NOMO-1 treated with dmso at 0.1 percent for 144 hours (cell line): Measurements from ENCODE around the gene CACNA1A.
A peak's percentile ranks its signal among the peaks of the same experiment; 100 is the strongest.
"Not testable (repeated sequence)": the region's sequence is repeated elsewhere in the genome, so short reads cannot be mapped to it uniquely, and the experiment has no call there.

Source experiments
- DNase-seq: peaks from one replicate; lab custom pipeline; 2025; ENCODE audit not compliant: unreplicated experiment; lab: John Stamatoyannopoulos, UW

The CACNA1A gene

DNA sequence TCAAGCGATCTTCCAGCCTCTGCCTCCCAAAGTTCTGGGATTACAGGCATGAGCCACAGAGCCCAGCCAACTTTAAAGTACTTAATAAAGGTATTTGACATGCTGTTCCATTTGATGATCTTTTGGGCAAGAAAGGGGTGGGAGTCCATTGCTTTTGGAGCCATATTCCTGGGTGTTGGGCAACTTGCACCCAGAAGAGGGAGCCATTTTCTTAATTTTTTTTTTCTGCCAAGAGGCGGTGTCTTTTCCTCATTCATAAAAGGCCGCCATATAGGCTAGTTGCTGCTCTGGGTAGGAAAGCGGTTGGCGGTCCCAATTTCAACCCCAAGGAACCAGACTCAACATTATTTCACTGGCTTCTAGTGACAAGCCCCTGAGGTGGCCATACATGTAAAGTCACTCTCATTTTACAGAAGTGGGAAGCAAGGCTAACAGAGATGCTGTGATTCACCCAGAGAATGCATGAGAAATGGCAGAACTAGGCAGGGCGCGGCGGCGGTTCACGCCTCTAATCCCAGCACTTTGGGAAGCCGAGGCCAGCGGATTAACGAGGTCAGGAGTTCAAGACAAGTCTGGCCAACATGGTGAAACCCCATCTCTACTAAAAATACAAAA, 139.6 kb downstream of the CACNA1A start:
- DNase-seq, result peak; percentile 15

DNA sequence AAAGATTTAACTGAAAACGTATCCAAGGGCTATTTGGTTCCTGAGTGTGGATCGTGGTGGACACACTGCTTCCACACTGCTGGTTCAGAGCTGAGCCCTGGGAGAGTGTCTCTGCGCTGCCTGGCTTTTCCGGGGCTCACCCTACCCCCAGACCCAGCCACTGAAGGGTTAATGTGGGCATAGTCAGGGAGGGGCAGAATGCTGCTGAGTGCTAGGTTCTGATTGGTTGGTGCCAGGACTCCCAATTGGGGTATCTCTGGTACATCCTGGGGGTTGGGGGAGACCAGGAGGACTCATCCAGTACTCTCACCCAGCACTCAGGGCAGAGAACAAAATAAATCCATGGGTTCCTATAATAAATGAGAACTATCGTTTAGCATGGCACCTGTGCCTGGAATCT, 142.3 kb downstream of the CACNA1A start:
- no peak for DNase-seq

GRCh38 chr19:13363245-13363644, 143.0 kb downstream of the CACNA1A start:
- DNase-seq, result no peak

GRCh38 chr19:13362668-13363067, 143.6 kb downstream of the CACNA1A start:
- no peak for DNase-seq

- not testable (repeated sequence) for DNase-seq
Observed at GRCh38 chr19:13361726-13362125, 144.6 kb downstream of the CACNA1A start.

DNA sequence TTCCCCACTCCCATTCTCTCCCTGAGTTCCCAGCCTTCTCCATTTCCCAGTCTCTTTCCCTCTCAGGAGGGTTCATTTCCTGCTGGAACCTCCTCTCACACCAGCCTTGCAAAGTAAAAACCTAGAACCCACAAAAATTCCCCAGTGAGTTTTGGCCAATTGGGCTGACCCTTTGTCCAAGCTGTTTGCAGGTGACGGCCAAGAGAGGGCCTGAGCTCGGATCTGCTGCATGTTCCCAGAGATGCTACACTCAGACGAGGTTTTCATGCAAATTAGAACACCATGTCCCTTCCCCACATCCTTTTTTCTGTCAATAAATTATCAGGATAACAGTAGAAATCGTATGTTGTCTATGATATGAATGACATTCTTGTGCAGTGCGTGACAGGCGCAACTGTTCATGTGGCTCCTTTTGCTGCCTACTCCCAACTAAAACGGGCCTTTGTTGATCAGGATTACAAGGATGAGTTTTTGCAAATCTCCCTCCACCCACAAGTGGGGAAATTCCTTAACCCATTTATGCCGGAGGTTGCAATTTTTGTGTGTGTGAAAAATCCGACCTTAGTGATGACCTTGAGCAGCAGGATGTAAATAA, 149.5 kb downstream of the CACNA1A start:
- no peak for DNase-seq

DNA sequence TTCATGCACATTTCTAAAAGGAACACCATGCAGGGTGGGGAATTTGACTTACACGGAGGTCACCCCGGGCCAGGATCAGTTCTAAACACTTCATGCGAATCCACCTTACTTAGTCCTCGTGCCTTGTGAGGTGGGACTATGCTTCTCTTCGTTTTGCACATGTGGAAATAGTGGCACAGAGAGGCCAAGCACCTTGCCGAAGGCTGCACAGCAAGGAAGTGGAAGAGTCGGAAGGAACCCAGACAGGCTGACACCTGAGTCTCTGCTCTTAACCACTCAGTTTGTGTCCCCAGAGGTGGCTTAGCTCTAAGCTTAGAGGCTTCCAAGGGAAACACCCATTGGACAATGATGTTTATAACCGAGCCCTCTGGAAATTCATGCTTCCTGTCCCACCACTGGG, 150.1 kb downstream of the CACNA1A start:
- no peak for DNase-seq

GRCh38 chr19:13355356-13355755, 150.9 kb downstream of the CACNA1A start:
- DNase-seq, result no peak

DNA sequence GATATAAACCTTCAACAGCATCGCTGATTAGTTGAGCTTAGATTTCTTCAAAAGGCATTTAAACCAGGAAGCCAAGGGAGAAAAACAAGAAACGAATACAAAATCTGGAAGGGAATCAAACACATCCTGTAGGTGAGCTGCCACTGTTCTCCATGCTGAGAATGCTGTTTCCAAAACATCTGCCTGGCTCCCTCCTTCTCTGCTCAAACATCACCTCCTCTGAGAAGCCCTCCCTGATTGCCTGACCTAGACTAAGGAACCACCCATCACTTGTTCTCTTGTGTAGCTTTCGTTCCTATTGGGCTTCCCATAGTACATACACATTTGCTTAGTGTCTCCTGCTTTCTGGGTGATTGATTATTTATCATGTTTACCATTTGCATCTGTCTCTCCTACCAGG, 152.7 kb downstream of the CACNA1A start:
- DNase-seq, result no peak

- DNase-seq, result no peak
Observed at GRCh38 chr19:13350759-13351158, 155.5 kb downstream of the CACNA1A start.

- DNase-seq, result no peak
Observed at GRCh38 chr19:13350072-13350471, 156.2 kb downstream of the CACNA1A start.

DNA sequence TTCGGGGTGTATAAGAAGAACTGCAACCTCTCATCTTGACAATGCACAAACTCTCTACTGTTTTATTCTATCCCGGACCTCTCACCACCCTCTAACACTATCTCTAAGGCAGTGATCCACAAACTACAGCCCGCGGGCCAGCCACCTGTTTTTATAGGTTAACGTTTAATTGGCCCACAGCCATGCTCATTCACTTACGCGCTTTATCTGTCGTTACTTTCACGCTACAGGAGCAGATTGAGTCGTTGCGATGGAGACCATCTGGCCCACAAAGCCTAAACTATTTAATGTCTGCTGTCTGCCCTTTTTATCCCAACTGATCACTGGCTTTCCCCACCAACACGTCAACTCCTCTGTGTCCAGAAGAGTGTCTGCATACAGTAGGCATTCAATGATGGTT, 158.9 kb downstream of the CACNA1A start:
- no peak for DNase-seq

DNA sequence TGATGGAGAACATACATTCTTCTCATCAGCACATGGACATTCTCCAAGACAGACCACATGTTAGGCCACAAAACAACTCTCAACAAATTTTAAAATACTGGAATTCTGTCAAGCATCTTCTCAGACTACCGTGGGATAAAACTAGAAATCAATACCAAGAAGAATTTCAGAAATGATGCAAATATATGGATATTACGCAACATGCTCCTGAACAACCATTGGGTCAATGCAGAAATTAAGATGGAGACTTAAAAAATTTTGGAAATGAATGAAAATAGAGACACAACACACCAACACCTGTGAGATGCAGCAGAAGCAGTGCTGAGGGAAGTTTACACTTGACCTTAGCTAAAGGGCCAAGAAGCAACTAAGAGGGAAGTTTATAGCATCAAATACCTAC, 162.8 kb downstream of the CACNA1A start:
- no peak for DNase-seq

DNA sequence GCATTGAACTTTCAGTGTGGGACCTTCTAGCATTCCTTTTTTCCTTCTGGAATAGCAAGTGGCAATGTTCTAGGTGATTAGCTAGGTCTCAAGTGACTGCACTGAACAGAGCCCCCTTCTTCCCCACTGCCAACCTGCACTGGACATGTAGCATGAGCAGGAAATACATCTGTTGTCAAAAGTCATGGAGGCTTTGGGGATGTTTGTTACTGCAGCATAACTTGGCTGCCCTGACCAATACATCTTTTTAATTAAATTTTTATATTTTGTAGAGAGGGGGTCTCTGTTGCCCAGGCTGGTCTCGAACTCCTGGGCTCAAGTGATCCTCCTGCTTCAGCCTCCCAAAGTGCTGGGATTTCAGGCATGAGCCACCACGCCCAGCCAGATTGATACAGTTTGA, 163.6 kb downstream of the CACNA1A start:
- no peak for DNase-seq

- DNase-seq, result no peak
Observed at GRCh38 chr19:13339869-13340268, 166.4 kb downstream of the CACNA1A start.

DNA sequence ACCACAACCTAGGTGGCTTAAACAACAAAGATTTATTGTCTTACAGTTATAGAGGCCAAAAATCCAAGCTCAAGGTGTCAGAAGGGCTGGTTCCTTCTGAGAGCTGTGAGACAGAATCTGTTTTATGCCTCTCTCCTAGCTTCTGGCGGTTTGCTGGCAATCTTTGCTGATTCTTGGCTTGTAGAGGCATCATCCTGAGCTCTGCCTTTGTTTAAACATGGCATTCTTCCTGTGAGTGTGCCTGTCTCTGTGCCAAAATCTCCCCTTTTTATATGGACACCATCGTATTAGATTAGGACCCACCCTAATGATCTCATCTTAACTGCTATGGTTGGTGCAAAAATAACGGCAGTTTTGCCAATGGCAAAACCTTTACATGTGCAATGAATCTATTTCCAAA, 169.1 kb downstream of the CACNA1A start:
- DNase-seq, result no peak

GRCh38 chr19:13334801-13335481, 171.3 kb downstream of the CACNA1A start:
- DNase-seq, result no peak

GRCh38 chr19:13330285-13330684, 176.0 kb downstream of the CACNA1A start:
- no peak for DNase-seq

- DNase-seq, result no peak
Observed at GRCh38 chr19:13329766-13330165, 176.5 kb downstream of the CACNA1A start.

- DNase-seq, result no peak
Observed at GRCh38 chr19:13328241-13328640, 178.0 kb downstream of the CACNA1A start.

DNA sequence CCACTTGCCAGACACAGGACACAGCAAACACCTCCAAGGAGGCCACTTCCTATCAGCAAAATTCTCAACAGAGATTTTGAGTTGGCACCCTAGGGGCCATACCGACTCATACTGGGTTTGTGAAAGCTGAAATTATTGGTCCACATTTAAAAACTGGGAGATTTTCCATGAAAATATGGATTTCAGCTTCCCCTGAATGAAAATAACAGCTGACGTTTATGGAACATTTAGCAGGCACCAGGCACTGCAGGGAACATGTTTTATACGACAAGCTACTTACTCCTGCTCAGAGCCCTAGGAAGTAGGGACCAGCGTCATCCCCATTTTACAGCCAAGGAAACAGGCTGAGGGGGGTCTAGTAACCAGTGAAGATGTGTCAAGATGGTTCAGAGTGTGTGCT, 186.8 kb downstream of the CACNA1A start:
- DNase-seq, result no peak

GRCh38 chr19:13318190-13318589, 188.1 kb downstream of the CACNA1A start:
- no peak for DNase-seq

GRCh38 chr19:13315495-13315894, 190.8 kb downstream of the CACNA1A start:
- DNase-seq, result no peak
